ENCODE measurements around the gene CAMK2D.

CAMK2D gene

GRCh38 chr4:113540859-113541258 is 220.7 kb downstream of the CAMK2D start:
- DNase-seq (ENCODE audit: insufficient read length, low spot score): no peak
- FAIRE-seq: no peak

GRCh38 chr4:113539408-113539807 is 222.1 kb downstream of the CAMK2D start:
- FAIRE-seq (peak; percentile 56), DNase-seq (ENCODE audit: insufficient read length, low spot score) (no peak)

- peak; percentile 63 for FAIRE-seq
- DNase-seq (ENCODE audit: insufficient read length, low spot score): no peak
Measured at GRCh38 chr4:113537628-113538027, 223.9 kb downstream of the CAMK2D start.

GRCh38 chr4:113537203-113537602 is 224.3 kb downstream of the CAMK2D start:
- no peak for FAIRE-seq
- no peak for DNase-seq (ENCODE audit: insufficient read length, low spot score)

- DNase-seq (ENCODE audit: insufficient read length, low spot score) (no peak), FAIRE-seq (peak; percentile 26)
Measured at GRCh38 chr4:113534711-113535110, 226.8 kb downstream of the CAMK2D start.

- DNase-seq (ENCODE audit: insufficient read length, low spot score) (no peak), FAIRE-seq (no peak)
Measured at GRCh38 chr4:113531572-113531971, 230.0 kb downstream of the CAMK2D start.

- FAIRE-seq (peak; percentile 23), DNase-seq (ENCODE audit: insufficient read length, low spot score) (no peak)
Measured at GRCh38 chr4:113528395-113528794, 233.1 kb downstream of the CAMK2D start.

- DNase-seq (ENCODE audit: insufficient read length, low spot score) (no peak), FAIRE-seq (no peak)
Measured at GRCh38 chr4:113525521-113525920, 236.0 kb downstream of the CAMK2D start.

- DNase-seq (ENCODE audit: insufficient read length, low spot score): no peak
- FAIRE-seq: peak; percentile 14
Measured at GRCh38 chr4:113524505-113525186, 236.9 kb downstream of the CAMK2D start.

GRCh38 chr4:113524096-113524495 is 237.4 kb downstream of the CAMK2D start:
- DNase-seq (ENCODE audit: insufficient read length, low spot score) (no peak), FAIRE-seq (peak; percentile 35)

GRCh38 chr4:113522433-113522832 is 239.1 kb downstream of the CAMK2D start:
- FAIRE-seq: no peak

GRCh38 chr4:113513382-113513781 is 248.2 kb downstream of the CAMK2D start:
- DNase-seq (ENCODE audit: insufficient read length, low spot score) (no peak), FAIRE-seq (no peak)

More at GRCh38 chr4:113522433-113522832, 239.1 kb downstream of the CAMK2D start:
- DNase-seq (ENCODE audit: insufficient read length, low spot score): no peak

- DNase-seq (ENCODE audit: insufficient read length, low spot score) (no peak), FAIRE-seq (no peak)
Measured at GRCh38 chr4:113512880-113513279, 248.7 kb downstream of the CAMK2D start.

GRCh38 chr4:113511944-113512343 is 249.6 kb downstream of the CAMK2D start:
- FAIRE-seq: no peak
- no peak for DNase-seq (ENCODE audit: insufficient read length, low spot score)

GRCh38 chr4:113509851-113510250 is 251.7 kb downstream of the CAMK2D start:
- FAIRE-seq (no peak), DNase-seq (ENCODE audit: insufficient read length, low spot score) (no peak)

GRCh38 chr4:113505044-113505443 is 256.5 kb downstream of the CAMK2D start:
- FAIRE-seq: no peak
- no peak for DNase-seq (ENCODE audit: insufficient read length, low spot score)

- no peak for DNase-seq (ENCODE audit: insufficient read length, low spot score)
- FAIRE-seq: peak; percentile 48
Measured at GRCh38 chr4:113504422-113504821, 257.1 kb downstream of the CAMK2D start.

GRCh38 chr4:113503691-113504090 is 257.8 kb downstream of the CAMK2D start:
- no peak for FAIRE-seq

GRCh38 chr4:113502906-113503305 is 258.6 kb downstream of the CAMK2D start:
- FAIRE-seq: no peak
- no peak for DNase-seq (ENCODE audit: insufficient read length, low spot score)

More at GRCh38 chr4:113503691-113504090, 257.8 kb downstream of the CAMK2D start:
- DNase-seq (ENCODE audit: insufficient read length, low spot score): no peak

- no peak for DNase-seq (ENCODE audit: insufficient read length, low spot score)
- no peak for FAIRE-seq
Measured at GRCh38 chr4:113502476-113502875, 259.1 kb downstream of the CAMK2D start.

GRCh38 chr4:113500424-113500823 is 261.1 kb downstream of the CAMK2D start:
- FAIRE-seq (no peak), DNase-seq (ENCODE audit: insufficient read length, low spot score) (no peak)

- DNase-seq (ENCODE audit: insufficient read length, low spot score) (no peak), FAIRE-seq (no peak)
Measured at GRCh38 chr4:113499696-113500095, 261.8 kb downstream of the CAMK2D start.

GRCh38 chr4:113499166-113499565 is 262.4 kb downstream of the CAMK2D start:
- FAIRE-seq: no peak
- no peak for DNase-seq (ENCODE audit: insufficient read length, low spot score)
